DOHH2 (cell line): ENCODE measurements around the gene CLCA2.

Experiments
- H3F3A ChIP-seq: fragments of 200-600 bp; sonication (generic), shearing (Covaris generic); 2 replicates; pipeline ENCODE4 v1.6.0; 2016; ENCODE audit warnings: antibody characterized with exemption, mild to moderate bottlenecking; ENCODE audit not compliant: control insufficient read depth, insufficient read depth
- H3K27ac ChIP-seq: fragments of 200-600 bp; sonication (generic); 2 replicates; pipeline ENCODE4 v1.5.1; 2014; ENCODE audit warnings: low read depth, mild to moderate bottlenecking, low read length, moderate library complexity
- H3K27me3 ChIP-seq: fragments of 200-600 bp; sonication (generic); 2 replicates; pipeline ENCODE4 v1.6.1; 2014; ENCODE audit warnings: mild to moderate bottlenecking, low read length, mixed read lengths; ENCODE audit not compliant: control insufficient read depth
- H3K36me3 ChIP-seq: fragments of 200-600 bp; sonication (generic); 2 replicates; pipeline ENCODE4 v1.6.1; 2014; ENCODE audit warnings: mild to moderate bottlenecking, low read length, moderate library complexity, mixed read lengths; ENCODE audit not compliant: control insufficient read depth
- H3K4me1 ChIP-seq: fragments of 200-600 bp; sonication (generic); 2 replicates; pipeline ENCODE4 v1.6.1; 2014; ENCODE audit warnings: mild to moderate bottlenecking, low read length, mixed read lengths; ENCODE audit not compliant: control insufficient read depth
- H3K4me2 ChIP-seq: fragments of 200-600 bp; sonication (generic); 2 replicates; pipeline ENCODE4 v1.6.0; 2014; ENCODE audit warnings: mild to moderate bottlenecking, low read length, moderate library complexity
- H3K4me3 ChIP-seq: fragments of 200-600 bp; sonication (generic); 2 replicates; pipeline ENCODE4 v1.5.1; 2014; ENCODE audit warnings: mild to moderate bottlenecking, low read length, mixed read lengths
- H3K79me2 ChIP-seq: fragments of 200-600 bp; sonication (generic); 2 replicates; pipeline ENCODE4 v1.6.1; 2014; ENCODE audit warnings: mild to moderate bottlenecking, low read length, mixed read lengths; ENCODE audit not compliant: control insufficient read depth
- H3K9me2 ChIP-seq: fragments of 200-600 bp; sonication (generic); replicated peaks from 2 replicates; pipeline ENCODE4 v1.6.1; 2014; ENCODE audit warnings: mild to moderate bottlenecking, low read length, mixed read lengths; ENCODE audit not compliant: control insufficient read depth
- H3K9me3 ChIP-seq: fragments of 200-600 bp; sonication (generic); 2 replicates; pipeline ENCODE4 v1.6.1; 2014; ENCODE audit warnings: antibody characterized with exemption, low read length, mixed read lengths; ENCODE audit not compliant: control insufficient read depth, insufficient read depth
- H4K20me1 ChIP-seq: fragments of 200-600 bp; sonication (generic); 2 replicates; pipeline ENCODE4 v1.6.0; 2014; ENCODE audit warnings: low read depth, mild to moderate bottlenecking, antibody characterized with exemption, low read length, moderate library complexity; ENCODE audit not compliant: control insufficient read depth, insufficient read depth
- CTCF ChIP-seq: fragments of 200-600 bp; sonication (generic); IDR thresholded peaks from one replicate; pipeline ENCODE4 v1.5.1; 2014; ENCODE audit warnings: antibody characterized with exemption, mild to moderate bottlenecking, low read depth, low read length; ENCODE audit not compliant: poor library complexity, severe bottlenecking
- EZH2phosphoT487 ChIP-seq: fragments of 200-600 bp; sonication (generic); IDR thresholded peaks from 2 replicates; pipeline ENCODE4 v1.6.1; 2017; ENCODE audit warnings: borderline replicate concordance, mild to moderate bottlenecking, antibody characterized with exemption, low read length, moderate library complexity, mixed read lengths

The CLCA2 gene

GRCh38 chr1:86423873-86424272 is at the start of gene CLCA2:
Gene CLCA2 (plus strand): TSS chr1:86424171. CDS start chr1:86424248, 77 bp downstream.
- Histone ChIP-seq H3K4me2 (no peak within 1 kb of the TSS), H3F3A (no peaks in the 10 kb centered on the region)

GRCh38 chr1:86375688-86376087 is 48.3 kb upstream of the CLCA2 start:
- H3K27me3 ChIP-seq, result no peaks in the 10 kb centered on the region
- H3K27ac ChIP-seq, result no peak overlapping the region
- H3K9me3 ChIP-seq, result peaks cover 12% of the 10 kb centered on the region
- H3K36me3 ChIP-seq, result no peaks in the 10 kb centered on the region
- H3K4me3 ChIP-seq, result no peak overlapping the region
- no peaks in the 10 kb centered on the region for H3F3A ChIP-seq
- H3K4me1 ChIP-seq, result no peaks in the 10 kb centered on the region
- no peaks in the 10 kb centered on the region for H3K9me2 ChIP-seq
- no peak overlapping the region for H3K4me2 ChIP-seq
- no peak for TF ChIP-seq CTCF
- no peak for TF ChIP-seq EZH2phosphoT487
- no peaks in the 10 kb centered on the region for H4K20me1 ChIP-seq
- H3K79me2 ChIP-seq, result no peaks in the 10 kb centered on the region

More at GRCh38 chr1:86423873-86424272, at the start of gene CLCA2:
- H3K4me3 ChIP-seq, result no peak within 1 kb of the TSS
- H3K79me2 ChIP-seq, result no peaks in the 10 kb centered on the region
- H3K27me3 ChIP-seq, result peaks cover 12% of the 10 kb centered on the region
- H3K9me2 ChIP-seq, result no peaks in the 10 kb centered on the region; the same call in 1 of the 2 replicates
- TF ChIP-seq EZH2phosphoT487, result no peak
- no peak for TF ChIP-seq CTCF
- peaks cover 3% of the 10 kb centered on the region; the same call in 1 of the 2 replicates for H3K4me1 ChIP-seq
- no peaks in the 10 kb centered on the region for H3K9me3 ChIP-seq
- no peaks in the 10 kb centered on the region for H3K36me3 ChIP-seq
- H3K27ac ChIP-seq, result no peak within 1 kb of the TSS
- H4K20me1 ChIP-seq, result no peaks in the 10 kb centered on the region

GRCh38 chr1:86377341-86377740 is 46.6 kb upstream of the CLCA2 start:
- Histone ChIP-seq H3K27ac (no peak overlapping the region), H3K9me3 (peaks cover 12% of the 10 kb centered on the region), H3K4me2 (no peak overlapping the region), H3F3A (no peaks in the 10 kb centered on the region), H3K9me2 (no peaks in the 10 kb centered on the region), H3K79me2 (no peaks in the 10 kb centered on the region), H3K27me3 (no peaks in the 10 kb centered on the region), H3K4me1 (no peaks in the 10 kb centered on the region), H3K4me3 (no peak overlapping the region), H3K36me3 (no peaks in the 10 kb centered on the region), H4K20me1 (no peaks in the 10 kb centered on the region)
- no peak for TF ChIP-seq CTCF
- no peak for TF ChIP-seq EZH2phosphoT487
